HG03095 (cell line): Measurements from ENCODE around the gene LRIG3.
"Not testable (repeated sequence)": the region's sequence is repeated elsewhere in the genome, so short reads cannot be mapped to it uniquely, and the experiment has no call there.

Source experiments
- ATAC-seq: cut with Tn5 transposase; IDR thresholded peaks from one replicate; pipeline ENCODE4 v1.9.1; 2021; ENCODE audit warnings: moderate library complexity; ENCODE audit not compliant: unreplicated experiment

Gene LRIG3

DNA sequence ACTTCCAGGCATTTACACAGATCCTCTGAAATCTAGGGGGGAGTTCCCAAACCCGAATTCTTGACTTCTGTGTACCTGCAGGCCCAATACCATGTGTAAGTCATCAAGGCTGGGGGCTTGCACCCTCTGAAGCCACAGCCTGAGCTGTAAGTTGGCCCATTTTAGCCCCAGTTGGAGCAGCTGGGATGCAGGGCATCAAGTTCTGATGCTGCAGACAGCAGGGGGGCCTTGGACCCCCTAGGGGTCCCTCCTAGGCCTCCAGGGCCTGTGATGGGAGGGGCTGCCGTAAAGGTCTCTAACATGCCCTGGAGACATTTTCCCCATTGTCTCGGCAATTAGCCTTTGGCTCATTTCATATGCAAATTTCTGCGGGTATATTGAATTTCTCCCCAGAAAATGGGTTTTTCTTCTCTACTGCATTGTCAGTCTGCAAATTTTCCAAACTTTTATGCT, 59.5 kb downstream of the LRIG3 start:
- no peak for ATAC-seq

- ATAC-seq = no peak
These were observed 60.1 kb downstream of the LRIG3 start for GRCh38 chr12:58860056-58860787.

- ATAC-seq = no peak
These were observed 62.3 kb downstream of the LRIG3 start for GRCh38 chr12:58858030-58858429.

GRCh38 chr12:58857206-58857605, 63.1 kb downstream of the LRIG3 start:
- not testable (repeated sequence) for ATAC-seq

- not testable (repeated sequence) for ATAC-seq
These were observed 64.7 kb downstream of the LRIG3 start for GRCh38 chr12:58855630-58856029.

- ATAC-seq = no peak
These were observed 69.5 kb downstream of the LRIG3 start for GRCh38 chr12:58850826-58851225.

DNA sequence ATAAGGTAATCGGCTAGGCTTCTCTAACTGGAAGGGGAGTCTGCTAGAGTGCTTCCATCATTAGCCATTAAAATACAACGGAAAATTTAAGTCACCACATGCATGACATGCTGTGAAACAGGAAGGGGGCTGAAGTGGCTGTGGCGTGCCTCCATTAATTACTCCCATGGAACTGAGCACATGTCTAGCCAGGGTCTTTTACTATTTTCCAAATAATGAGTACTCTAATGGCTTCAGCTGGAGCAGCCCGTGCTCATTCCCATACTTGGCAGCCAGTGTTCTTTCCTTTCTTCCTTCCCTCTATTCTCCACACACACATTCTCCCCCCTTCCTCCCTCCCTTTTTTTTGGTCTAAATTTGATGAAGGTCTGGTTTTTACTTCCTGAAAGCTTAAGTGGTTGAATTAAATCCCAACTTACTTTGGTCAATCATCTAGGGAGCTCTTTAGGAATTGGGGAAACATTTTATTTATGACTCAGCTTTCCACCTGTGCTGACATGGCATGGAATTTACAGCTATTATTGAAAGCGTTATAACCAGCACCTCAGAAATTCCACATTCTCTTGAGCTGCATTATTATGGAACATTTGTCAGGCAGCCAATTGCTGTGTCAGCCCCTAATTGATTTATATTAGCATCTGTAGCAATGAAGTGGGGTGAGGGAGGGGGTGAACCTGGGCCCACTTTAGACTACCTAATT, 72.3 kb downstream of the LRIG3 start:
- ATAC-seq = no peak

DNA sequence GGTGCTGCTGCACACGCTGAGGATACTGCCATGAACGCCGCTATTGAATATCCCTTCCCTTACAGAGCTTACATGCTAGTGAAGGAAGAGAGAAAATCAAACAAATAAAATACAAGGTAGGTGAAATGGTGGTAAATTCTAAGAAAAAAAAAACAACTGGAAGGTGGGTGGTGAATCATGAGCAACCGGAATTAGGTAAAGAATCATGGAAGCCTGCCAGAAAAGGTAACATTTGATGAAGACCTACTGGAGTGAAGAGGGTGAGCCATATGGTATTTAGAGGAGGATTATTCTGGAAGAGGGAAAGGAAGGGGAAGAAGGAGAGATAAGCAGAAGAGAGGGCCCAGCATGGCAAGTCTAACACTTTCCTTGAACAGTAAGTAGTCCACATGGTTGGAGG, 76.1 kb downstream of the LRIG3 start:
- no peak for ATAC-seq

- no peak for ATAC-seq
These were observed 79.1 kb downstream of the LRIG3 start for GRCh38 chr12:58841058-58841798.

DNA sequence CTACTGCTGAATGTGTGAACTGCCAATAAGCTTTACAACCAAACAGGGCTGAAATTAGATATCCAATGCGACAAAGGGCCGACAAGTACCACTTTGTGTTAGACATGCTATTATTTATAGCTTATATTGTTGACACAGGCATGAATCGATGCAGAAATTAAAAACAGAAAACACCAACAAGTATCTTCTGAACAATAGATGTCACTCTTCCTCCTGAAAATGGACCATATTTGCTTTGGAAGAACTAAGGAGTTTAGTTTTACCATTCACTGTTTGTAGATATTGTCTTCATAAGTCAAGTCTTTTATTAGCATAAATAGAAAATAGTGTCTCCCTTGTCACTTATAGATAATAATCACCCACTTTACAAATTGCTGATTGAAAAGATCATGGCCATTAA, 86.5 kb downstream of the LRIG3 start:
- ATAC-seq = no peak

GRCh38 chr12:58832920-58833319, 87.4 kb downstream of the LRIG3 start:
- no peak for ATAC-seq
